ENCODE data around the gene MRTFA. TPM values are rescaled to one million over a fixed set of nuclear protein-coding genes. Genes with fewer than 3 reads are reported as not detected.
A peak's percentile ranks its signal among the peaks of the same experiment; 100 is the strongest.

Gene MRTFA
- total RNA-seq, 1 experiment from 2014 or later = 44.7 TPM

DNA sequence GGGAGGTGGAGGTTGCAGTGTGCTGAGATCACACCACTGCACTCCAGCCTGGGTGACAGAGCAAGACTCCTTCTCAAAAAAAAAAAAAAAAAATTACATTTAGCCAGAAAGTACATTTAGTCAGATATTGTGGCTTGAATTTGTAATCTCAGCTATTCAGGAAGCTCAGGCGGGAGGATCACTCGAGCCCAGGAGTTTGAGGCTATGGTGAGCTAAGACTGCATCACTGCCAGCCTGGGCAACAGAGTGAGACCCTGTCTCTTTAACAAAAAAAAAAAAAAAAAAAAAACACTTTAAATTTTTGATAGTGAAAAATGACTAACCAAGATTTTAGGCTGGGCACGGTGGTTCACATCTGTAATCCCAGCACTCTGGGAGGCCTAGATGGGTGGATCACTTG is 27.3 kb downstream of the MRTFA start:
- CTCF ChIA-PET = no interaction called here
- no TSS peak for BruUV-seq (replicated peaks)

GRCh38 chr22:40607506-40607905 is 29.0 kb downstream of the MRTFA start:
- H3K27ac ChIP-seq = no peak overlapping the region
- no peaks in the 10 kb centered on the region for H3K9me2 ChIP-seq (ENCODE audit: insufficient read depth)
- intact Hi-C loops (cut with micrococcal nuclease; ENCODE audit: unreplicated experiment) = no loop called here
- peaks cover 22% of the 10 kb centered on the region for H3K4me1 ChIP-seq (replicated peaks; ENCODE audit: insufficient read depth)
- no peaks in the 10 kb centered on the region for H3K9me3 ChIP-seq (ENCODE audit: insufficient read depth, low read depth)
- DNase-seq = no peak
- H3F3A ChIP-seq (ENCODE audit: insufficient read depth, low read depth) = peaks cover 6% of the 10 kb centered on the region; the same call in 1 of the 2 replicates
- H3K4me2 ChIP-seq = no peak overlapping the region
- ChIA-PET CTCF (no interaction called here), POLR2A (ENCODE audit: unreplicated experiment) (interaction anchor here (0.6 kb wide), 1 partner anchor 631 kb away, joined by 6 read pairs; no protein-coding TSS in a partner anchor)
- no peak for TF ChIP-seq EZH2 (IDR thresholded peaks at IDR 0.05; ENCODE audit: low read depth)
- TF ChIP-seq CTCF (conservative IDR thresholded peaks at IDR 0.05) = no peak
- H3K36me3 ChIP-seq (ENCODE audit: low read depth) = no peaks in the 10 kb centered on the region
- peaks cover 11% of the 10 kb centered on the region for H4K20me1 ChIP-seq (ENCODE audit: insufficient read depth)
- peaks cover 98% of the 10 kb centered on the region for H3K79me2 ChIP-seq (ENCODE audit: low read depth)
- no TSS peak for BruUV-seq (replicated peaks)
- H3K4me3 ChIP-seq = no peak overlapping the region
- H2AFZ ChIP-seq = no peak overlapping the region
- H3K27me3 ChIP-seq (ENCODE audit: insufficient read depth, low read depth) = no peaks in the 10 kb centered on the region

More for the DNA sequence above, 27.3 kb downstream of the MRTFA start:
- POLR2A ChIA-PET (ENCODE audit: unreplicated experiment) = interaction anchor here (0.6 kb wide), 1 partner anchor 565 kb away, joined by 15 read pairs; no protein-coding TSS in a partner anchor
- Histone ChIP-seq H3K27me3 (ENCODE audit: insufficient read depth, low read depth) (no peaks in the 10 kb centered on the region), H3K9me3 (ENCODE audit: insufficient read depth, low read depth) (no peaks in the 10 kb centered on the region), H2AFZ (no peak overlapping the region), H3K4me3 (no peak overlapping the region), H3K79me2 (ENCODE audit: low read depth) (peaks cover 97% of the 10 kb centered on the region), H3K4me1 (replicated peaks; ENCODE audit: insufficient read depth) (peaks cover 23% of the 10 kb centered on the region), H3F3A (ENCODE audit: insufficient read depth, low read depth) (peaks cover 18% of the 10 kb centered on the region; the same call in 1 of the 2 replicates), H3K36me3 (ENCODE audit: low read depth) (no peaks in the 10 kb centered on the region), H3K9me2 (ENCODE audit: insufficient read depth) (no peaks in the 10 kb centered on the region), H3K4me2 (no peak overlapping the region), H4K20me1 (ENCODE audit: insufficient read depth) (peaks cover 19% of the 10 kb centered on the region), H3K27ac (no peak overlapping the region)
- DNase-seq = no peak
- intact Hi-C loops (cut with micrococcal nuclease; ENCODE audit: unreplicated experiment) = no loop called here
- TF ChIP-seq EZH2 (IDR thresholded peaks at IDR 0.05; ENCODE audit: low read depth) = no peak

- H3K9me2 ChIP-seq (ENCODE audit: insufficient read depth) = no peaks in the 10 kb centered on the region
- CTCF ChIA-PET = interaction anchor here (0.5 kb wide), 1 partner anchor 311 kb away, joined by 4 read pairs; no protein-coding TSS in a partner anchor
- H3K36me3 ChIP-seq (ENCODE audit: low read depth) = no peaks in the 10 kb centered on the region
- POLR2A ChIA-PET (ENCODE audit: unreplicated experiment) = interaction anchor here (1.3 kb wide), 1 partner anchor 30 kb away, joined by 5 read pairs; the partner anchor contains the start of gene MRTFA
- no peak for TF ChIP-seq EZH2 (IDR thresholded peaks at IDR 0.05; ENCODE audit: low read depth)
- no peak for TF ChIP-seq CTCF (conservative IDR thresholded peaks at IDR 0.05)
- peaks cover 98% of the 10 kb centered on the region for H3K79me2 ChIP-seq (ENCODE audit: low read depth)
- peak overlapping the region; percentile 20; the same call in 1 of the 2 replicates for H3K27ac ChIP-seq
- no peak overlapping the region for H3K4me2 ChIP-seq
- no peaks in the 10 kb centered on the region; the same call in 1 of the 2 replicates for H4K20me1 ChIP-seq (ENCODE audit: insufficient read depth)
- intact Hi-C loops (cut with micrococcal nuclease; ENCODE audit: unreplicated experiment) = no loop called here
- no peak for DNase-seq
- H3K4me1 ChIP-seq (replicated peaks; ENCODE audit: insufficient read depth) = peaks cover 22% of the 10 kb centered on the region
- peaks cover 6% of the 10 kb centered on the region; the same call in 1 of the 2 replicates for H3F3A ChIP-seq (ENCODE audit: insufficient read depth, low read depth)
- H3K4me3 ChIP-seq = no peak overlapping the region
- H3K9me3 ChIP-seq (ENCODE audit: insufficient read depth, low read depth) = no peaks in the 10 kb centered on the region
- H3K27me3 ChIP-seq (ENCODE audit: insufficient read depth, low read depth) = no peaks in the 10 kb centered on the region
- no peak overlapping the region for H2AFZ ChIP-seq
- BruUV-seq (replicated peaks) = no TSS peak
These were observed 30.2 kb downstream of the MRTFA start for GRCh38 chr22:40606306-40606705.

All from PC-9 (cell line).